NCI-H446 (cell line): Measurements from ENCODE around the gene RIPOR3.
A peak's percentile ranks its signal among the peaks of the same experiment; 100 is the strongest.

Experiments used
- DNase-seq, 2 experiments: peaks; one replicate each; lab custom pipeline; 2025; lab: John Stamatoyannopoulos, UW

RIPOR3 gene

GRCh38 chr20:50588034-50588736 lies 103.2 kb downstream of the RIPOR3 start:
- DNase-seq, result peak in 1 of 2 experiments; percentile 57

- no peak for DNase-seq
These were observed 103.9 kb downstream of the RIPOR3 start for GRCh38 chr20:50587291-50587961.

- DNase-seq, result no peak
These were observed 104.7 kb downstream of the RIPOR3 start for GRCh38 chr20:50586531-50587232.

- no peak for DNase-seq
These were observed 105.7 kb downstream of the RIPOR3 start for GRCh38 chr20:50585678-50586077.

- no peak for DNase-seq
These were observed 106.1 kb downstream of the RIPOR3 start for GRCh38 chr20:50585214-50585613.

GRCh38 chr20:50584687-50585086 lies 106.7 kb downstream of the RIPOR3 start:
- DNase-seq, result no peak

GRCh38 chr20:50583442-50584150 lies 107.7 kb downstream of the RIPOR3 start:
- DNase-seq, result no peak

GRCh38 chr20:50582591-50583234 lies 108.6 kb downstream of the RIPOR3 start:
- DNase-seq, result no peak

- no peak for DNase-seq
These were observed 109.2 kb downstream of the RIPOR3 start for GRCh38 chr20:50582092-50582491.

- no peak for DNase-seq
These were observed 110.3 kb downstream of the RIPOR3 start for GRCh38 chr20:50580842-50581544.

- DNase-seq, result peak in 1 of 2 experiments; percentile 40
These were observed 111.2 kb downstream of the RIPOR3 start for GRCh38 chr20:50580016-50580747.

- DNase-seq, result no peak
These were observed 111.8 kb downstream of the RIPOR3 start for GRCh38 chr20:50579511-50579910.

GRCh38 chr20:50578778-50579165 lies 112.6 kb downstream of the RIPOR3 start:
- DNase-seq, result no peak

GRCh38 chr20:50578061-50578777 lies 113.1 kb downstream of the RIPOR3 start:
- DNase-seq, result no peak

GRCh38 chr20:50577175-50578018 lies 113.9 kb downstream of the RIPOR3 start:
- DNase-seq, result peak; percentile 88 to 96

GRCh38 chr20:50575865-50576720 lies 115.2 kb downstream of the RIPOR3 start:
- DNase-seq, result peak; percentile 29 to 46

- DNase-seq, result no peak
These were observed 116.8 kb downstream of the RIPOR3 start for GRCh38 chr20:50574586-50574985.

- no peak for DNase-seq
These were observed 117.2 kb downstream of the RIPOR3 start for GRCh38 chr20:50574108-50574507.
